Activated CD4-positive, alpha-beta T cell treated with anti-CD3 and anti-CD28 coated beads, Interleukin-2, Interleukin-4, amounts not matched to agents 100 ng/mL and 50 ng/mL, durations not matched to agents 16 hours and 8 hours (primary cell): Measurements from ENCODE around the gene INTS1.

Experiments used
- DNase-seq: peaks from one replicate; pipeline ENCODE4 v3.0.0-alpha.2; 2020; ENCODE audit warnings: low spot score

The INTS1 gene

DNA sequence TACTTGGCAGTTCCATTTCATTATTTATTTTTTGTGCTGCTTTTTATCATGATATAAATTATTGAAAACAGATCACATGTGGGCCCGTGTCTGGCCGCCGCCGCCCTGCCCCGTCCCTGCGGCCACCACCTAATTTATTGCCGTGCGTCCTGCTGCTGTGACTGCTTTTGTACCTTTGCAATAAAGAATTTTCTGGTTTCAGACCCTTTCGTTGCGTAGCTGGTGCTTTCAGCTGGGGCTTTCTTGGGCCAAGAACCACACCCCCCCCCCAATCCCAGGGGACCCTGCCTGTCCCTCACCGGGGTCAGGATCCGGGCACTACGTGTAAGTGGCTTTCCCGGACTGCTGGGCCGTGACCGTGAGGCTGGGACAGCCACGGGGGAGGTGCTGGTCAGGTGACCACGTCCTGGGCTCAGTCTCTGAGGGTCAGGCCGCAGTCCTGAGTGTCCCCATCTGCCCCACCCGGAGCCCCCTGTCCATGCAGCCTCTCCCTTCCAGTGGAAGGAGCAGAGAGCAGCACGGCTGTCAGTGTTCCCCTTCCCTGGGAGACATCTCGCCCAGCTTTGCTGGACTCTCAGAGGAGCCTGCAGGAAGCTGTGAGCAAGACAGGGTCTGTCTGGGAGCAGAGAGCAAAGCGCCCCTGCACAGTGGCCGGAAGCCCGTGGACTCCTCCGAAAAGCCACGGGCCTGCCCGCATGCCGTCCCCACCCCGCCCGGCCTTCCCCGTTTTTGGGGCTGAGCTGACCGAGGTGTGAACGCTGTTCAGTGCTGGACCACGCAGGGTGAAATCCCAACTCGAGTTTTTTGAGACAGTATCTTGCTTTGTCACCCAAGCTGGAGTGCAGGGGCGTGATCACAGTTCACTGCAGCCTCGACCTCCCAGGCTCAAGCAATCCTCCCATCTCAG, 38.9 kb upstream of the INTS1 start:
- DNase-seq: no peak

- no peak for DNase-seq
These were observed 38.1 kb upstream of the INTS1 start for GRCh38 chr7:1542329-1542728.

- DNase-seq: no peak
These were observed 37.4 kb upstream of the INTS1 start for GRCh38 chr7:1541431-1542162.

- no peak for DNase-seq
These were observed 36.6 kb upstream of the INTS1 start for GRCh38 chr7:1540776-1541271.

DNA sequence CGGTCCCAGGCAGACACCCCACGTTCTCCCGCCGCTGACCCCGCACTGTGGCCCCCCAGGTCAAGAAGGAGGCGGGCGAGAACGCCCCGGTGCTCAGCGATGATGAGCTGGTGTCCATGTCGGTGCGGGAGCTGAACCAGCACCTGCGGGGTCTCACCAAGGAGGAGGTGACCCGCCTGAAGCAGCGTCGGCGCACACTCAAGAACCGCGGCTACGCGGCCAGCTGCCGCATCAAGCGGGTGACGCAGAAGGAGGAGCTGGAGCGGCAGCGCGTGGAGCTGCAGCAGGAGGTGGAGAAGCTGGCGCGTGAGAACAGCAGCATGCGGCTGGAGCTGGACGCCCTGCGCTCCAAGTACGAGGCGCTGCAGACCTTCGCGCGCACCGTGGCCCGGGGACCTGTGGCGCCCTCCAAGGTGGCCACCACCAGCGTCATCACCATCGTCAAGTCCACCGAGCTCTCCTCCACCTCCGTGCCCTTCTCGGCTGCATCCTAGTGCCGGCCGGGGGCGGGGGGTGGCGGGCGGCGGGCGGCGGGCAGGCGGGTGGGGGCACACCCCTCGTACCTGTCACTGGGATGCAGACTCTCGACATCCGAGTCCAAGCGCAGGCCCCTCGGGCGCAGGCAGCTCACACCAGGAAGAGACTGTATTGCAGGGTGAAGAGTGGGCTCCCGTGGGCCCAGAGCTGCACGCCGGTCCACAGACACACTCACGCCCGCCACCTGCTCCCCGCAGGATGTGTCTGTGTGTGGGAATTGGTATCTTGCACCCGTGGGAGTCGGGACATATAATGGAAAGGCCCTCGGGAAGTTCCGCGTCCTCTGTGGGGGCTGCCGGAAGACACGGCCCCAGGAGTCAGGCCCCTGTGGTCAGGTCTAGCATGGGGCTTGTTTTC, 35.9 kb upstream of the INTS1 start:
- no peak for DNase-seq

DNA sequence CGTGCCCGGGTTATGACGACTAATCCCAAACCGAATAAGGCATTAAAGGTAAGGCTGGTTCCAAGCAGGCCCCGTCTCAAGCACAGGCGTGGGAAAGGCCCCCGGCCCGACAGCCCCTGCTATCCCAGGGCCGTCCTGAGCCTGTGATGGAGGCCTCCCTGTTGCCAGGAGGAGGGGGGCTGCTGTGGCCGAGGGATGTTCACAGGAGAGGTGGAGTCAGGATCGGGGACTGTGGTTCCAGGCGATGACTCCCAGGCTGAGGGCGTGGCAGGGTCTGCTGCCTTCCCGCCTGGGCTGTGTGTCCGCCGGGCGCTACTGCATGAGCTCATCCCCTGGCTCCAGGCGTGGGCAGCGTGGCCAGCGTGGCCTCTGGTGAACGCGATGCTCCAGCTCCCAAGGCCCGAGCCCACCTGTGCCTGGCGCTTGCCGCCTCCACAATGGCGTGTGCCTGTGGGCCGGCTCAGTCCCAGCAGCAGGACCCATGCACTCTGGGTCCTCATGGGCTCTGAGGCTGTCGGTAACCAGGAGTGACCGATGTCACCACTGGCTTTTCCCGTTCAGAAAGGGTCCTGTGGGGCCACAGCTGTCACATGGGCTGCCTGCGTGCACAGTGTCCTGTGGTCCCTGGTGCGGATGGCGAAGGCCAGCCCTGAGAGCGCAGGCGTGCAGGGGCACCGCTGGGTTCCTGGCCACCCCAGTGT, 35.1 kb upstream of the INTS1 start:
- DNase-seq: no peak

GRCh38 chr7:1538544-1539180, 34.5 kb upstream of the INTS1 start:
- no peak for DNase-seq

DNA sequence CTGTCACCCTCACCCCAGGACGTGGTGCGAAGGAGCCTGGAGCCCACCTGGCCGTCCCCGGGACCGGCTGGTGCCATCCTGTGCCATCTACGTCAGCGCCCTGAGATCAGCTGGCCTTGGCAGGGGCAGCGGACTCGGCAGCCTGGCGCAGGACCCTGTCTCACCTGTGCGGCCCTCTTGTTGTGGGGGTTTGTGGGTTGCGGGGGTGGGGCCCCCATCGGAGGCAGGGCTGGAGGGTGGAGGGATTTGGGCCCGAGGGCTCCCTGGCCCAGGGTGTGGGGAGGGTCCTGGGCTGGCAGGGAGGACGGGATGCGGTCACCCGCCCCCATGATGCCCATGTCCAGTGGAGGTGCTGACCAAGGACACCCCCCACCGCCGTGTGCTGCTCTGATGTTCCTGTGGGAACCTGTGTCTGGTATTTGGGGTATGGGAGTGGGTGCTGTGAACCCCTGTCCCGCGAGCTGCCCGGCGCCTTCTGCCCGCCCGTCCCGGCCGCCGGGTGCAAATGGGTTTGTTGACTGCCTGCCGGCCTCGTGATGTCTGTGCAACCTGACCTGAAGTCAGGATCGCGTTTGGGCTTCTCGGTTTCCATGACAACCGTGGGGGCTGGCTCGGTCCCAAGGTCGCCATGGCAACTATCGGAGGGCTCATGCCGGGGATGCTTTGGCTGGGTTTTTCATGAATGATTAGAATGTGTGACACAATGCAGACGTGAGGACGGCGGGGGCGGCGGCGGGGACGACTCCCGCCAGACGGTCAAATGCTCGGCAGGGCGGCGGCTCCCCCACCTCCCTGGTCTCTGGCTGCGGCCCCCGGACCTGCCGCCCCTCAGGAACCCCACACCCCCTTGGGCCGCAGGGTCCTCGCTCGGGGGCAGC, 33.6 kb upstream of the INTS1 start:
- no peak for DNase-seq

GRCh38 chr7:1536743-1537534, 32.8 kb upstream of the INTS1 start:
- DNase-seq: no peak

- no peak for DNase-seq
These were observed 32.2 kb upstream of the INTS1 start for GRCh38 chr7:1536455-1536742.

GRCh38 chr7:1535701-1536454, 31.7 kb upstream of the INTS1 start:
- no peak for DNase-seq

DNA sequence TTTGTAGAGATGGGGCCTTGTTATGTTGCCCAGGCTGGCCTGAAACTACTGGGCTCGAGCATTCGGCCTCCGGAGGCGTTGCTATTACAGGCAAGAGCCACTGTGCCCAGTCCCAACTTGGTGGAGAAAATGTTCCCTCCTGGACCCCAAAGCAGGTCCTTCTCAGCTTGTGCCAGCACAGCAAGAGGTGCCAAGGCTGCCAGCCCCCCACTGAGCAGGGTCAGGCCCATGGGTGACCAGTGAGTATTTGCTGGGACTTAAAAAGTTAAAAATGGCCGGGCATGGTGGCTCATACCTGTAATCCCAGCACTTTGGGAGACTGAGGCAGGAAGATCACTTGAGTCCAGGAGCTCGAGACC, 30.9 kb upstream of the INTS1 start:
- no peak for DNase-seq

DNA sequence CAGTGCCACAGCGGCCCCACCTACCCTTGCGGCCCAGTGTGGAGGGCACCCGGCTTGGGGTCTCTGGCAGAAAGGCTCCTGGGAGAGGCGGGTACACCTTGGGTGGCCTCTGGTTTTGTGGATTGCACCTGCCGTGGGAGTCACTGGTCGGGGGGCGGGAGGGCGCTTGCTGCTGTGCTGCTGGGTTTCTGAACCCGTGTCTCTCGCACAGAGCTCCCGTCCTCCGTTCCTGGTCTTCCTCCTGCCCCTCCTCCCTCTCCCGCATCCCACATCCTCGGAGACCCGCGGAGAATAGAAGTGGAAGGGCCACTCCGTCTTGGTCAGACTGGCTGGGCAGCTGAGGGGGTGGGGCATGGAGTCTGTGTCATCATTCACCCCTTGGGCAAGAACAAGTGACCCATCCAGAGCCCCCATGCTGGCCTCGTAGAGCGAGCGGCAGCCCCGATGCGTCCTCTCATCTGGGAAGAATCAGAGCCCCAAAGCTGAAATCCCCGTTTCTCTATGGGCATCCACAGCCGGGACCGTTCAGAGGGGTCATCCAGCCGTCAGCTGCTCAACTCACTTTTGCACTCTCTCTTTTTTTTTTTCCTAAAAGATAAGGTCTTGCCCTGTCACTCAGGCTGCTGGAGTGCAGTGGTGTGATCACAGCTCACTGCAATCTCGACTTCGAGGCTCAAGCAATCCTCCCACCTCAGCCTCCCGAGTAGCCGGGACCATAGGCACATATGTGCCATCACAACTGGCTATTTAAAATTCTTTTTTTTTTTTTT, 30.3 kb upstream of the INTS1 start:
- no peak for DNase-seq

DNA sequence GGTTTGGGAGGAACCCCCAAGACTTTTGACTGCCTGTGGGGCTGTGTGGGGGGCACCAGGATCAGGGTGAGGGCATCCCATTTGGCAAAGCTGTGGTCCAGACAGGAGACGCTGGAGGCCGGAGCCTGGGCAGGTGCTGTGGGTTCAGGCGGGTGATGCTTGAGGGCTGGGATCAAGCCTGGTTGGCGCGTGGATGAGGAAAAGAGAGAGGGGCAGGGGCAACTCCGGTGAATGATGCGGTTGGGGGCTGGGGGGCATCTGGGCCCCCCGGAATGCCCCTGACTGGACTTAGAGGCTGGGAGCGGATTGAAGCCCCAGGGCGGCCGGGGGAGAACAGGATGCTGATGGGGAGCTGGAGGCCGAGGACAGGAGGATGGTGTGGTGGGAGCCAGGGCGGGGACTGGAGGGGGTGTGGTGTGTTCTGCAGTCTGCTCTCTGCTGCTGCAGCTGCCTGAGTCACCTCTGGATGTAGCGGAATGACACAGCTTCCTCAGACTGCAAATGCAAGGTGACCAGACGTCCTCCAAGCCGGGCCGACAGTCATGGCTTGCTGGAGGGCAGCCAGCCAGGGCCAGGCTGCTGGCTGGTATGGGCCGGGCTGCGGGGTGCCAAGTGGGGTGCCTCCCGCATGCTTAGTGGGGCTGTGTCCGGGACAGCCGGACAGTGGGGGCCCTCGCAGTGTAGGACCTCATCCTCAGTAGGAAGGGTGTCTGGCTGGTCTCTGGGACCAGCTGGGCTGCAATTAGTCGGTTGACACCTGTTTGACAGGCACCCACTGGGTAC, 29.5 kb upstream of the INTS1 start:
- DNase-seq: peak; percentile 69

- no peak for DNase-seq
These were observed 29.0 kb upstream of the INTS1 start for GRCh38 chr7:1533255-1533546.

- peak; percentile 66 for DNase-seq
These were observed 28.5 kb upstream of the INTS1 start for GRCh38 chr7:1532456-1533254.
